Measurements from ENCODE around the gene PDGFRB. TPM values are rescaled to one million over a fixed set of nuclear protein-coding genes. Genes with fewer than 3 reads are reported as not detected.

PDGFRB gene
- polyA plus RNA-seq, 1 donor from 2014 or later, result not detected

DNA sequence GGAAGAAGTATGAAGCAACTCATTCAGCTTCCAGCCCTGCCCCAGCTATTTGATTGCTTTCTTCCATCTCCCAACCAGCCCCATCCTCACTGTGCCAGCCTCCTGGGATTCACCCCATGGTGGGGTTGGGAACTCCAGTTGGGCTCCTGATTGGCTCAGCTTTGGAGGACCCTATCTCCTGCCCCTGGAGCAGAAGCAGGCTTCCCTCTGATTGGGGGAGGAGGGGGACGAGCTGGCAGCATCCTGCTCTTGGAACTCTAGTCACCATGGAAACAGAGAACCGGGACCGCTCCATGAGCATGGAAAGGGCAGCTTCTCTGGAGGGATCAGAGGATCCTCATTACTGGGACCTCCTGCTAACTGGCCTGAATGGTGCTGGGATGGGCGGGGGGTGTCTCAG, 36.8 kb upstream of the PDGFRB start:
- Histone ChIP-seq H3K27ac (ENCODE audit: low read length) (peak overlapping the region; percentile 45), H3K4me3 (ENCODE audit: low read length) (peak overlapping the region; percentile 44), H3K9ac (ENCODE audit: low read length) (peak overlapping the region; percentile 19), H3F3A (ENCODE audit: insufficient read depth, low read length, poor library complexity, severe bottlenecking) (no peaks in the 10 kb centered on the region), H3K27me3 (ENCODE audit: insufficient read depth, low read depth, low read length) (peaks cover 34% of the 10 kb centered on the region), H3K9me3 (ENCODE audit: low read length) (no peaks in the 10 kb centered on the region), H3K36me3 (ENCODE audit: insufficient read depth, low read length) (no peaks in the 10 kb centered on the region), H3K4me2 (ENCODE audit: low read length) (peak overlapping the region; percentile 52), H4K20me1 (ENCODE audit: insufficient read depth) (no peaks in the 10 kb centered on the region), H2AFZ (ENCODE audit: low read depth, low read length) (no peak overlapping the region), H3K79me2 (replicated peaks; ENCODE audit: insufficient read depth, low read length) (no peaks in the 10 kb centered on the region), H3K9me2 (ENCODE audit: insufficient read depth, low read length) (no peaks in the 10 kb centered on the region)
- TF ChIP-seq SMC3 (conservative IDR thresholded peaks at IDR 0.05; ENCODE audit: poor library complexity) (no peak), TAF1 (IDR thresholded peaks at IDR 0.05; ENCODE audit: low read depth) (no peak), EP300 (conservative IDR thresholded peaks at IDR 0.05; ENCODE audit: poor library complexity, severe bottlenecking) (no peak), EZH2 (IDR thresholded peaks at IDR 0.05; ENCODE audit: borderline replicate concordance, insufficient read depth, low read length, poor library complexity, severe bottlenecking) (no peak), REST (IDR thresholded peaks at IDR 0.05; ENCODE audit: borderline replicate concordance) (peak; percentile 52), POLR2AphosphoS5 (IDR thresholded peaks at IDR 0.05) (peak; percentile 8), MXI1 (conservative IDR thresholded peaks at IDR 0.05; ENCODE audit: poor library complexity, severe bottlenecking) (no peak), RAD21 (conservative IDR thresholded peaks at IDR 0.05) (no peak)
- TF ChIP-seq, protein P1, sequence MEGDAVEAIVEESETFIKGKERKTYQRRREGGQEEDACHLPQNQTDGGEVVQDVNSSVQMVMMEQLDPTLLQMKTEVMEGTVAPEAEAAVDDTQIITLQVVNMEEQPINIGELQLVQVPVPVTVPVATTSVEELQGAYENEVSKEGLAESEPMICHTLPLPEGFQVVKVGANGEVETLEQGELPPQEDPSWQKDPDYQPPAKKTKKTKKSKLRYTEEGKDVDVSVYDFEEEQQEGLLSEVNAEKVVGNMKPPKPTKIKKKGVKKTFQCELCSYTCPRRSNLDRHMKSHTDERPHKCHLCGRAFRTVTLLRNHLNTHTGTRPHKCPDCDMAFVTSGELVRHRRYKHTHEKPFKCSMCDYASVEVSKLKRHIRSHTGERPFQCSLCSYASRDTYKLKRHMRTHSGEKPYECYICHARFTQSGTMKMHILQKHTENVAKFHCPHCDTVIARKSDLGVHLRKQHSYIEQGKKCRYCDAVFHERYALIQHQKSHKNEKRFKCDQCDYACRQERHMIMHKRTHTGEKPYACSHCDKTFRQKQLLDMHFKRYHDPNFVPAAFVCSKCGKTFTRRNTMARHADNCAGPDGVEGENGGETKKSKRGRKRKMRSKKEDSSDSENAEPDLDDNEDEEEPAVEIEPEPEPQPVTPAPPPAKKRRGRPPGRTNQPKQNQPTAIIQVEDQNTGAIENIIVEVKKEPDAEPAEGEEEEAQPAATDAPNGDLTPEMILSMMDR (IDR thresholded peaks at IDR 0.05; ENCODE audit: poor library complexity, severe bottlenecking), result no peak

GRCh38 chr5:150190987-150191386, 35.3 kb upstream of the PDGFRB start:
- Histone ChIP-seq H3F3A (ENCODE audit: insufficient read depth, low read length, poor library complexity, severe bottlenecking) (no peaks in the 10 kb centered on the region), H3K36me3 (ENCODE audit: insufficient read depth, low read length) (no peaks in the 10 kb centered on the region), H3K4me2 (ENCODE audit: low read length) (no peak overlapping the region), H3K9ac (ENCODE audit: low read length) (no peak overlapping the region), H4K20me1 (ENCODE audit: insufficient read depth) (no peaks in the 10 kb centered on the region), H3K79me2 (replicated peaks; ENCODE audit: insufficient read depth, low read length) (no peaks in the 10 kb centered on the region), H3K9me2 (ENCODE audit: insufficient read depth, low read length) (no peaks in the 10 kb centered on the region), H3K27ac (ENCODE audit: low read length) (no peak overlapping the region), H2AFZ (ENCODE audit: low read depth, low read length) (no peak overlapping the region), H3K9me3 (ENCODE audit: low read length) (no peaks in the 10 kb centered on the region), H3K27me3 (ENCODE audit: insufficient read depth, low read depth, low read length) (peaks cover 34% of the 10 kb centered on the region), H3K4me3 (ENCODE audit: low read length) (no peak overlapping the region)
- TF ChIP-seq POLR2AphosphoS5 (IDR thresholded peaks at IDR 0.05) (no peak), SMC3 (conservative IDR thresholded peaks at IDR 0.05; ENCODE audit: poor library complexity) (no peak), TAF1 (IDR thresholded peaks at IDR 0.05; ENCODE audit: low read depth) (no peak), REST (IDR thresholded peaks at IDR 0.05; ENCODE audit: borderline replicate concordance) (no peak), EP300 (conservative IDR thresholded peaks at IDR 0.05; ENCODE audit: poor library complexity, severe bottlenecking) (no peak), MXI1 (conservative IDR thresholded peaks at IDR 0.05; ENCODE audit: poor library complexity, severe bottlenecking) (no peak), EZH2 (IDR thresholded peaks at IDR 0.05; ENCODE audit: borderline replicate concordance, insufficient read depth, low read length, poor library complexity, severe bottlenecking) (no peak), RAD21 (conservative IDR thresholded peaks at IDR 0.05) (no peak)
- TF ChIP-seq, protein P1 (IDR thresholded peaks at IDR 0.05; ENCODE audit: poor library complexity, severe bottlenecking), result no peak

Data from neural cell (in vitro differentiated cells).